Naive thymus-derived CD4-positive, alpha-beta T cell (primary cell): ENCODE results near the gene TNK2. TPM values are rescaled to one million over a fixed set of nuclear protein-coding genes. Genes with fewer than 3 reads are reported as not detected.
"Not testable (repeated sequence)": the region's sequence is repeated elsewhere in the genome, so short reads cannot be mapped to it uniquely, and the experiment has no call there.

Experiments used
- ATAC-seq: fragments of 150-1000 bp; cut with Tn5 transposase; 2 replicates; pipeline ENCODE4 v1.10.0; 2021; ENCODE audit warnings: mild to moderate bottlenecking, moderate library complexity
- CTCF ChIA-PET: fragments of 350-600 bp; sonication (Branson Sonifier 250); formaldehyde crosslinking; loops from one replicate; lab custom pipeline; 2021; ENCODE audit warnings: antibody characterized with exemption; lab: Charles Lee
- POLR2A ChIA-PET: fragments of 350-600 bp; sonication (Branson Sonifier 250); formaldehyde crosslinking; loops from one replicate; lab custom pipeline; 2021; ENCODE audit warnings: antibody characterized with exemption, inconsistent platforms; lab: Charles Lee
- DNase-seq, 9 donors: peaks; one replicate each; pipeline versions ENCODE4 v3.0.0 to v3.0.0-alpha.2; 2020 to 2022; ENCODE audit warnings: mixed read lengths in 1 of 9
- H3K27ac ChIP-seq: one replicate; pipeline ENCODE4 v1.7.0; 2013; ENCODE audit warnings: mild to moderate bottlenecking, low read depth, low read length, moderate library complexity
- H3K27me3 ChIP-seq, 2 donors: one replicate each; pipeline ENCODE4 v1.7.0; 2013; ENCODE audit warnings: low read length in 2 of 2, mild to moderate bottlenecking in 2 of 2, moderate library complexity in 2 of 2; ENCODE audit not compliant: control insufficient read depth in 2 of 2, insufficient read depth in 2 of 2
- H3K36me3 ChIP-seq, 3 experiments: 1 replicate in 2 of 3; 2 replicates in 1 of 3; pipeline ENCODE4 v1.7.0; 2013; ENCODE audit warnings: low read length in 3 of 3, mild to moderate bottlenecking in 3 of 3, moderate library complexity in 1 of 3; ENCODE audit not compliant: insufficient read depth in 3 of 3, control insufficient read depth in 2 of 3
- H3K4me1 ChIP-seq, 2 donors: one replicate each; pipeline ENCODE4 v1.7.0; 2013; ENCODE audit warnings: low read length in 2 of 2, mild to moderate bottlenecking in 2 of 2, moderate library complexity in 1 of 2; ENCODE audit not compliant: control insufficient read depth in 2 of 2, insufficient read depth in 2 of 2
- H3K4me3 ChIP-seq: 2 replicates; pipeline ENCODE4 v1.7.0; 2013; ENCODE audit warnings: mild to moderate bottlenecking, low read length
- H3K9me3 ChIP-seq, 3 experiments: 1 replicate in 2 of 3; 2 replicates in 1 of 3; pipeline ENCODE4 v1.7.0; 2013; ENCODE audit warnings: low read length in 3 of 3; ENCODE audit not compliant: control insufficient read depth in 2 of 3
- H3K27ac Mint-ChIP-seq, 9 donors: one replicate each; pipeline ENCODE4 v1.8.0; 2020 to 2022; ENCODE audit warnings: mixed read lengths in 9 of 9, mild to moderate bottlenecking in 8 of 9, moderate library complexity in 5 of 9, inconsistent platforms in 2 of 9
- H3K27me3 Mint-ChIP-seq, 5 donors: one replicate each; pipeline ENCODE4 v1.8.0; 2021 to 2022; ENCODE audit warnings: mixed read lengths in 5 of 5, mild to moderate bottlenecking in 1 of 5
- H3K36me3 Mint-ChIP-seq, 5 donors: one replicate each; pipeline ENCODE4 v1.8.0; 2020 to 2022; ENCODE audit warnings: mixed read lengths in 5 of 5, mild to moderate bottlenecking in 3 of 5, inconsistent platforms in 1 of 5
- H3K4me1 Mint-ChIP-seq, 7 donors: one replicate each; pipeline ENCODE4 v1.8.0; 2020 to 2022; ENCODE audit warnings: mixed read lengths in 7 of 7, mild to moderate bottlenecking in 3 of 7, inconsistent platforms in 1 of 7
- H3K4me3 Mint-ChIP-seq, 10 donors: one replicate each; pipeline ENCODE4 v1.8.0; 2020 to 2022; ENCODE audit warnings: mild to moderate bottlenecking in 10 of 10, mixed read lengths in 10 of 10, moderate library complexity in 6 of 10, inconsistent platforms in 2 of 10
- H3K9me3 Mint-ChIP-seq, 11 donors: one replicate each; pipeline ENCODE4 v1.8.0; 2020 to 2022; ENCODE audit warnings: mixed read lengths in 11 of 11, mild to moderate bottlenecking in 4 of 11, inconsistent platforms in 1 of 11, moderate library complexity in 1 of 11
- intact Hi-C, 2 donors: fragments of 100-400 bp; cut with micrococcal nuclease; formaldehyde crosslinking; loops; one replicate each; pipeline ENCODE4 v1.15.1; 2023
- polyA plus RNA-seq, 2 donors: library from polyadenylated mRNA; unstranded; fragments of 300-500 nt; fragmentation: Illumina TruSeq; gene quantifications; one replicate each; pipeline ENCODE4 v1.2.3, GENCODE V29; 2021
- total RNA-seq, 6 experiments: library from RNA in 5 of 6; stranded (reverse) in 5 of 6; gene quantifications; 1 replicate in 5 of 6; 2 replicates in 1 of 6; pipeline ENCODE4 v1.2.3 and lab custom pipeline; 2021 to 2026

TNK2 gene
- total and polyA plus RNA-seq, 7 experiments from 2014 or later, result 2.0 to 196 (median 184) TPM

DNA sequence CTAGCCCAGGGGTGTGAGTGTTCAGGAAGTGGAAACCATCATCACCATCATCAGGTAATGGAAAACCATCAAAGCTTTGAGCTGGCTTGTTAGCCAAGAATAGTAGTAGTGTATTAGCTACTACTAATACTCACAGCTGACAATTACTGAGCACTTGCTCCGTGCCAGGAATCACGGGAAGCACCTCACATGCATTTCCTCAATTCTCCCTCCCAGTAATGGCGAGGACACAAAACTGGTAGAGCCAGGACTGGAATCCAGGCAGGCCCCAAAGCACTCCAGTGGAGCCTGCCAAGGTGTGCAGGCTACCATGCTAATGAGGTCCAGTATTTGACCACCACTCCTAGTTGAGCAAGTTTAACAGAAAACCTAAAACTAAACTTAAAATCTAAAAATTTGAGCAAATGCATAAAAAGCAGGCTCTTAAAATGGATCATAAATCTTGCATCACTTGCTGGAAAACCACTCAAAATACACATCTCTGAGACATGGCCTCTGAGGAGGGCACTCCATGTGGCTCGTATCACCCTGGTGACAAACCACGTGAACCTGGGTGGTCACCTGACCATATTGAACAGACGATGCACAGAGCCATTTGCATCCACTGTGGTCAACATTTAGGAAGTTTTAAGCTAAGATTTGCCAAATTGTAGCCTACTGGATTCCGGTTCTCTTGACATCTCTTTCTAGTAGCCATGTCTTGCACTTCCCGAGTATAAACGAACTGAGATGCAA, 43.3 kb upstream of the TNK2 start:
- Mint-ChIP-seq H3K4me3 (peak overlapping the region in 3 of 10 donors; percentile 7 to 22 (median 7)), H3K27ac (peak overlapping the region in 1 of 9 donors; percentile 25), H3K4me1 (peaks cover 7 to 25% (median 18%) of the 10 kb centered on the region in 7 donors)
- H3K4me1 ChIP-seq, H3K36me3 ChIP-seq, ATAC-seq, H3K4me3 ChIP-seq, H3K9me3 ChIP-seq, H3K27me3 ChIP-seq, DNase-seq, intact Hi-C loops, H3K36me3 Mint-ChIP-seq, H3K27me3 Mint-ChIP-seq, H3K27ac ChIP-seq, POLR2A ChIA-PET, CTCF ChIA-PET, H3K9me3 Mint-ChIP-seq: not testable (repeated sequence)

DNA sequence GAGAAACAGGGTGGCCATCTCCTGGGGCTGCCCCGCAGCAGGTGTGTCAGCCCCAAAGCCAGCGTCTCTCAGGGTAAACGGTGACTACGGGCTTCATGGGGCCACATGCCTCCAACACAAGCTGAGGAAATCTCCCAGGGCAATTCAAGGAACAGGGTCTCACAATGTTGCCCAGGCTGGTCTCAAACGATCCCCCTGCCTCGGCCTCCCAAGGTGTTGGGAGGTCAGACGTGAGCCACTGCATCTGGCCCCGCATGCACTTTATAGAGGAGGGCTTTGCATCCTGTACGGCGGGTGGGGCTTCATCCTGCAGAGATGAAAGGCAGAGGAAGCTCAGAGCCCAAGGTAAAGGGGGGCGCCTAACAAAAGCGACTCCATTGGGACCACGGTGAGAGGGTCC, 42.4 kb upstream of the TNK2 start:
- not testable (repeated sequence) for H3K27me3 Mint-ChIP-seq

DNA sequence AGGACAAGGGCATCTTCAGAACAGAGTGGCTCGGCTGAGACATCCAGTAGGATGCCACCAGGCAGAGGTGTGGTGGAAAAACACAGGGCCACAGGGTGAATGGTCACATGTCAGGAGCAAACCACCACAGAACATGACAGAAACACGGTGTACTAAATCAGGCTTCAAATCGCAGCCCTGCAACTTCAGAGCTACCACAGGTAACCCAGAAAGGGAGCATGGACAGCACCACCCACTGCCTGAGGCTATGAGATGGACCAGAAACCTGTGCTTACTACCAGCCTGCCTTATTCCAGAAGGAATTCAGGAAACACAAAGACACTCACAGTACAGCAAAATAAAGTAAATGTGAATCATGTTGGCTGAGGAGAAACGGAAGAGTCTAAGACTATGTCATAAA, 41.8 kb upstream of the TNK2 start:
- DNase-seq, H3K27ac Mint-ChIP-seq, H3K27ac ChIP-seq, H3K9me3 ChIP-seq, H3K36me3 ChIP-seq, CTCF ChIA-PET, H3K9me3 Mint-ChIP-seq, ATAC-seq, H3K4me3 ChIP-seq, H3K27me3 Mint-ChIP-seq, POLR2A ChIA-PET, H3K36me3 Mint-ChIP-seq, intact Hi-C loops, H3K4me1 ChIP-seq, H3K27me3 ChIP-seq: not testable (repeated sequence)
- H3K4me3 Mint-ChIP-seq, result peak overlapping the region in 3 of 10 donors; percentile 18 to 45 (median 23)
- H3K4me1 Mint-ChIP-seq, result peaks cover 4 to 22% (median 17%) of the 10 kb centered on the region in 7 donors

More for the DNA sequence above, 42.4 kb upstream of the TNK2 start:
- H3K36me3 Mint-ChIP-seq, H3K9me3 Mint-ChIP-seq, H3K27ac ChIP-seq, H3K27me3 ChIP-seq, ATAC-seq, H3K4me1 ChIP-seq, intact Hi-C loops, H3K36me3 ChIP-seq, CTCF ChIA-PET, H3K9me3 ChIP-seq, POLR2A ChIA-PET, H3K4me3 ChIP-seq: not testable (repeated sequence)
- H3K27ac Mint-ChIP-seq, result peak overlapping the region in 3 of 9 donors; percentile 9 to 37 (median 28)
- H3K4me3 Mint-ChIP-seq, result peak overlapping the region in 1 of 10 donors; percentile 23
- DNase-seq, result peak in 1 of 9 donors; percentile 17
- H3K4me1 Mint-ChIP-seq, result peaks cover 8 to 24% (median 17%) of the 10 kb centered on the region in 7 donors

DNA sequence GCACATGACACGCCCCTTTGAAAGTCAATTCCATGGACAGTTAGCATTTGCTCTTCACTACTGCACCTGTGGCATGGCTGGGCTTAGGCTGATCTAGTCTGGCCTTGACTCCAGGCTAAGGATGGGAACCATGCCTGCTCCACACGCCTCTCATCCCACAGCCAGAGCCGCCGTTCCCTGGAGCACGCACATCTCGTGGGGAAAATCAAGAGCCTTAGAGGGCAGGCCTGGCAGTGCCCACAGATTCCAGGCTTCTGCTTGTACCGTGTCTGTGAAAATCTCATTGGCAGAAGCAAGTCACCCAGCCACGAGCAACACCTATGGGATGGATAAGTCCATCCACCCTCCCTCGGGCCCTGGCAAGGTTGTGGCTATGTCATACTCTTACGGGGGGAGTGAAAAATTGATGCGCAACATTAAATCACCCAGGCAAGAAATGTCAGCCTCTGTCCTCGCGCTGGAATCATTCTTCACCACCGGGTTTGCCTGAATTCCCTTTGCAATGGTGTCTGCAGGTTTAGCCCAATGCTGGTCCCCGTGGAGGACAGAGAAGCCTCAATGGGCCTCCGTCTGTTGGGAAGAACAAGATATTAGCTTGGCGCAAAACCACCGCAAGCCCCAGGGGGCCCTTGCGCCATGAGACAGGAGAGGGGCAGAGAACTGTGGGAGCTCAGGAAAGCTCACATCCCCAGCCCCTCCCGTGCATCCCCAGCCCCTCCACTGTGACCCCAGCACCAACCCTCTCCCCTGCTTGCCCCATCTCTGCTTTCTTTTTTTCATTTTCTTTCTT, 38.8 kb upstream of the TNK2 start:
- H3K27me3 ChIP-seq, H3K36me3 ChIP-seq, H3K4me1 ChIP-seq, H3K9me3 Mint-ChIP-seq, H3K27ac ChIP-seq, DNase-seq, H3K4me3 Mint-ChIP-seq, POLR2A ChIA-PET, CTCF ChIA-PET, ATAC-seq, H3K4me3 ChIP-seq, H3K27me3 Mint-ChIP-seq, H3K9me3 ChIP-seq, intact Hi-C loops: not testable (repeated sequence)
- peaks cover 6 to 37% (median 18%) of the 10 kb centered on the region in 7 donors for H3K4me1 Mint-ChIP-seq
- H3K27ac Mint-ChIP-seq, result peak overlapping the region in 2 of 9 donors; percentile 38 to 62
- H3K36me3 Mint-ChIP-seq, result peaks cover 0 to 23% (median 12%) of the 10 kb centered on the region in 5 donors

DNA sequence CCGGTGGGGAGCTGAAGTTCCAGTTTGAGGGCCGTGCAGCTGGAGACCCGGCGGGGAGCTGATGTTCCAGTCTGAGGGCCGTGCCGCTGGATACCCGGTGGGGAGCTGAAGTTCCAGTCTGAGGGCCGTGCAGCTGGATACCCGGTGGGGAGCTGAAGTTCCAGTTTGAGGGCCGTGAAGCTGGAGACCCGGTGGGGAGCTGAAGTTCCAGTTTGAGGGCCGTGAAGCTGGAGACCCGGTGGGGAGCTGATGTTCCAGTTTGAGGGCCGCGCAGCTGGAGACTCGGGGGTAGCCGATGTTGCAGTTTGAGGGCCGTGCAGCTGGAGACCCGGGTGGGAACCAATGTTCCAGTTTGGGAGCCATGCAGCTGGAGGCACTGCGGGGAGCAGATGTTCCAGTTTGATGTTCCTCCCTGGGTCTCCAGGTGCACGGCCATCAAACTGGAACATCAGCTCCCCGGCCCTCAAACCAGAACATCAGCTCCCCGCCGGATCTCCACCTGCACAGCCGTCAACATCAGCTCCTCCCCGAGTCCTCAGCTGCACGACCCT, 33.0 kb upstream of the TNK2 start:
- CTCF ChIA-PET, H3K4me1 ChIP-seq, H3K36me3 ChIP-seq, H3K9me3 Mint-ChIP-seq, DNase-seq, POLR2A ChIA-PET, H3K27ac Mint-ChIP-seq, H3K27me3 ChIP-seq, H3K27me3 Mint-ChIP-seq, H3K4me3 ChIP-seq, H3K4me3 Mint-ChIP-seq, H3K27ac ChIP-seq, H3K9me3 ChIP-seq, ATAC-seq: not testable (repeated sequence)
- H3K36me3 Mint-ChIP-seq, result peaks cover 0 to 28% (median 7%) of the 10 kb centered on the region in 5 donors
- intact Hi-C loops, result loop anchor here in 1 of 2 donors (5.0 kb wide), 1 partner anchor 61 kb away; no protein-coding TSS in a partner anchor
- H3K4me1 Mint-ChIP-seq, result peaks cover 0 to 27% (median 4%) of the 10 kb centered on the region in 7 donors

- not testable (repeated sequence) for H3K27ac ChIP-seq, H3K4me3 Mint-ChIP-seq, H3K9me3 Mint-ChIP-seq, DNase-seq, H3K4me1 ChIP-seq, H3K36me3 ChIP-seq, ATAC-seq, H3K4me3 ChIP-seq, H3K27me3 Mint-ChIP-seq, H3K27me3 ChIP-seq, H3K27ac Mint-ChIP-seq, H3K9me3 ChIP-seq
- POLR2A ChIA-PET, result interaction anchor here (0.6 kb wide), 1 partner anchor 378 kb away, joined by 3 read pairs; no protein-coding TSS in a partner anchor
- Mint-ChIP-seq H3K36me3 (peaks cover 0 to 28% (median 7%) of the 10 kb centered on the region in 5 donors), H3K4me1 (peaks cover 0 to 27% (median 4%) of the 10 kb centered on the region in 7 donors)
- CTCF ChIA-PET, result interaction anchor here (1.2 kb wide), 1 partner anchor 46 kb away, joined by 4 read pairs; no protein-coding TSS in a partner anchor
- intact Hi-C loops, result loop anchor here in 1 of 2 donors (5.0 kb wide), 1 partner anchor 61 kb away; no protein-coding TSS in a partner anchor
Measured at GRCh38 chr3:195940806-195941205, 32.5 kb upstream of the TNK2 start.
